ENCODE data around the gene UCHL1.

Gene UCHL1

DNA sequence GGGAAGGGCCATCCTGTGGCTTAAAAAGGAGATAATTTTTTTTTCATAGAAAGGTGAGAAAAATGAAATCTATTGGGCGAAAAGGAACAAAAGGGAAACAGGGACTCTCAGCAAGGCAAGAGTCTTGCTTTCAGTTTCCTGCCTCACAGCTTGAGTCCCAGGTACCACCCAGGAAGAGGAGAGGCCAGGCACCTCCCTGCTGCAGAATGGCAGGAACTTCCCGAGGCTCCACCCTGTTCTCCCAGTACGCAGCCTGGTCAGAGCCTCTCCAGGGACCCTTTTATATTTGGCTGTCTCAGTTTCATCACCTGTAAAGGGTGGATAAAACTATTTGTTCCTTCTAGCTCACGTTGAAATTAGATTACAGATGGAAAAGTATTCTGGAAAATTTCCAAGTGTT, 33.8 kb downstream of the UCHL1 start:
- no peaks in the 10 kb centered on the region for H3F3A ChIP-seq (ENCODE audit: insufficient read depth, low read length)
- H3K36me3 ChIP-seq (ENCODE audit: insufficient read depth, low read length), result no peaks in the 10 kb centered on the region; the same call in 1 of the 2 replicates
- peaks cover 20% of the 10 kb centered on the region for H3K9me3 ChIP-seq (ENCODE audit: low read length)
- no peak overlapping the region for H2AFZ ChIP-seq (ENCODE audit: low read length)
- no peak overlapping the region for H3K4me3 ChIP-seq (ENCODE audit: low read depth, low read length, poor library complexity, severe bottlenecking)
- H3K27me3 ChIP-seq (ENCODE audit: insufficient read depth, low read length), result no peaks in the 10 kb centered on the region
- H3K79me2 ChIP-seq (ENCODE audit: insufficient read depth, low read length), result no peaks in the 10 kb centered on the region
- no peaks in the 10 kb centered on the region for H4K20me1 ChIP-seq (ENCODE audit: insufficient read depth, low read length)
- no peak overlapping the region for H3K4me2 ChIP-seq (ENCODE audit: low read length)
- H3K4me1 ChIP-seq (ENCODE audit: insufficient read depth, low read length, severe bottlenecking), result no peaks in the 10 kb centered on the region
- TF ChIP-seq EZH2 (IDR thresholded peaks at IDR 0.05; ENCODE audit: borderline replicate concordance, low read length), result no peak
- no peak for TF ChIP-seq CTCF (IDR thresholded peaks at IDR 0.05; ENCODE audit: low read length)
- H3K27ac ChIP-seq (ENCODE audit: low read depth, low read length, poor library complexity, severe bottlenecking), result no peak overlapping the region
- no peaks in the 10 kb centered on the region for H3K9me2 ChIP-seq (ENCODE audit: low read depth, low read length)
- no peak overlapping the region for H3K9ac ChIP-seq (ENCODE audit: low read length)

GRCh38 chr4:41294445-41295062, 37.8 kb downstream of the UCHL1 start:
- no peak overlapping the region for H2AFZ ChIP-seq (ENCODE audit: low read length)
- no peaks in the 10 kb centered on the region for H3K36me3 ChIP-seq (ENCODE audit: insufficient read depth, low read length)
- H3K27me3 ChIP-seq (ENCODE audit: insufficient read depth, low read length), result no peaks in the 10 kb centered on the region
- no peaks in the 10 kb centered on the region for H3K79me2 ChIP-seq (ENCODE audit: insufficient read depth, low read length)
- H3K9me3 ChIP-seq (ENCODE audit: low read length), result peaks cover 15% of the 10 kb centered on the region
- no peak for TF ChIP-seq EZH2 (IDR thresholded peaks at IDR 0.05; ENCODE audit: borderline replicate concordance, low read length)
- no peak for TF ChIP-seq CTCF (IDR thresholded peaks at IDR 0.05; ENCODE audit: low read length)
- H3K9me2 ChIP-seq (ENCODE audit: low read depth, low read length), result no peaks in the 10 kb centered on the region
- H3K4me1 ChIP-seq (ENCODE audit: insufficient read depth, low read length, severe bottlenecking), result no peaks in the 10 kb centered on the region
- no peaks in the 10 kb centered on the region for H3F3A ChIP-seq (ENCODE audit: insufficient read depth, low read length)
- no peak overlapping the region for H3K4me3 ChIP-seq (ENCODE audit: low read depth, low read length, poor library complexity, severe bottlenecking)
- H4K20me1 ChIP-seq (ENCODE audit: insufficient read depth, low read length), result no peaks in the 10 kb centered on the region
- no peak overlapping the region for H3K27ac ChIP-seq (ENCODE audit: low read depth, low read length, poor library complexity, severe bottlenecking)
- no peak overlapping the region for H3K4me2 ChIP-seq (ENCODE audit: low read length)
- H3K9ac ChIP-seq (ENCODE audit: low read length), result no peak overlapping the region

DNA sequence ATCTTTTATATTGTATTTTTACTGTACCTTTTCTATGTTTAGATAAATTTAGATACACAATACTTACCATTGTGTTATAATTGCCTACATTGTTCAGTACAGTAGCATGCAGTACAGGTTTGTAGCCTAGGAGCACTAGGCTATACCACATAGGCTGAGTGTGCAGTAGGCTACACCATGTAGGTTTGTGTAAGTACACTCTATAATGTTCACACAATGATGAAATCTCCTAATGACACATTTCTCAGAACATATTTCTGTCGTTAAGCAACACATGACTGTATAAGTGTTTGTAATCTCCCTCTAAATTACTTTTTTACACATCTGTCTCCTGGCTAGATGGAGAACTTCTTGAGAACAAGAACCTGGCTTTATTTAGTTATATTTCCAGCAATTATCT, 40.3 kb downstream of the UCHL1 start:
- no peaks in the 10 kb centered on the region for H3K4me1 ChIP-seq (ENCODE audit: insufficient read depth, low read length, severe bottlenecking)
- no peak overlapping the region for H3K4me2 ChIP-seq (ENCODE audit: low read length)
- no peaks in the 10 kb centered on the region for H3K36me3 ChIP-seq (ENCODE audit: insufficient read depth, low read length)
- H3K79me2 ChIP-seq (ENCODE audit: insufficient read depth, low read length), result no peaks in the 10 kb centered on the region
- no peak overlapping the region for H3K27ac ChIP-seq (ENCODE audit: low read depth, low read length, poor library complexity, severe bottlenecking)
- no peak overlapping the region for H3K9ac ChIP-seq (ENCODE audit: low read length)
- H4K20me1 ChIP-seq (ENCODE audit: insufficient read depth, low read length), result no peaks in the 10 kb centered on the region
- no peaks in the 10 kb centered on the region for H3K9me2 ChIP-seq (ENCODE audit: low read depth, low read length)
- H3K9me3 ChIP-seq (ENCODE audit: low read length), result peaks cover 15% of the 10 kb centered on the region
- H3F3A ChIP-seq (ENCODE audit: insufficient read depth, low read length), result no peaks in the 10 kb centered on the region
- no peak overlapping the region for H3K4me3 ChIP-seq (ENCODE audit: low read depth, low read length, poor library complexity, severe bottlenecking)
- H3K27me3 ChIP-seq (ENCODE audit: insufficient read depth, low read length), result no peaks in the 10 kb centered on the region
- H2AFZ ChIP-seq (ENCODE audit: low read length), result no peak overlapping the region
- no peak for TF ChIP-seq EZH2 (IDR thresholded peaks at IDR 0.05; ENCODE audit: borderline replicate concordance, low read length)
- no peak for TF ChIP-seq CTCF (IDR thresholded peaks at IDR 0.05; ENCODE audit: low read length)
